GM23338 (cell line): ENCODE measurements around the gene ALDH9A1. TPM values are rescaled to one million over a fixed set of nuclear protein-coding genes. Genes with fewer than 3 reads are reported as not detected.

Experiments used
- ATAC-seq: fragments of 200-7000 bp; cut with Tn5 transposase; 3 replicates; pipeline ENCODE4 v1.9.1; 2020
- DNase-seq: peaks from one replicate; pipeline ENCODE4 v3.0.0-alpha.2; 2015; ENCODE audit warnings: low spot score
- H2AFZ ChIP-seq: fragments of 200-600 bp; sonication (generic); 2 replicates; pipeline ENCODE4 v1.8.0; 2016; ENCODE audit warnings: antibody characterized with exemption, mild to moderate bottlenecking, moderate library complexity
- H3F3A ChIP-seq: fragments of 200-600 bp; sonication (generic); replicated peaks from 2 replicates; pipeline ENCODE4 v1.8.0; 2017; ENCODE audit warnings: antibody characterized with exemption, mixed run types, low read depth
- H3K27ac ChIP-seq: fragments of 200-600 bp; sonication (generic); 2 replicates; pipeline ENCODE4 v1.6.1; 2016; ENCODE audit warnings: low read depth
- H3K27me3 ChIP-seq: fragments of 200-600 bp; sonication (generic); 2 replicates; pipeline ENCODE4 v1.8.0; 2016; ENCODE audit warnings: mild to moderate bottlenecking, mixed run types, moderate library complexity; ENCODE audit not compliant: insufficient read depth
- H3K36me3 ChIP-seq: fragments of 200-600 bp; sonication (generic); 2 replicates; pipeline ENCODE4 v1.8.0; 2016; ENCODE audit warnings: mild to moderate bottlenecking; ENCODE audit not compliant: insufficient read depth
- H3K4me1 ChIP-seq: fragments of 200-600 bp; sonication (generic); 2 replicates; pipeline ENCODE4 v1.8.0; 2016; ENCODE audit warnings: mild to moderate bottlenecking, moderate library complexity; ENCODE audit not compliant: insufficient read depth
- H3K4me2 ChIP-seq: fragments of 200-600 bp; sonication (generic); 2 replicates; pipeline ENCODE4 v1.7.1; 2017; ENCODE audit warnings: mixed run types
- H3K4me3 ChIP-seq: fragments of 200-600 bp; sonication (generic); 2 replicates; pipeline ENCODE4 v1.6.1; 2016; ENCODE audit warnings: mixed run types
- H3K79me2 ChIP-seq: fragments of 200-600 bp; sonication (generic); replicated peaks from 2 replicates; pipeline ENCODE4 v1.8.0; 2017; ENCODE audit warnings: mild to moderate bottlenecking; ENCODE audit not compliant: insufficient read depth
- H3K9me2 ChIP-seq: fragments of 200-600 bp; sonication (generic); 2 replicates; pipeline ENCODE4 v1.8.0; 2017; ENCODE audit not compliant: insufficient read depth
- H4K20me1 ChIP-seq: fragments of 200-600 bp; sonication (generic); replicated peaks from 2 replicates; pipeline ENCODE4 v1.8.0; 2017; ENCODE audit warnings: mild to moderate bottlenecking; ENCODE audit not compliant: insufficient read depth
- H3K27ac Mint-ChIP-seq: 2 replicates; pipeline ENCODE4 v1.8.0; 2020; ENCODE audit warnings: inconsistent platforms, mild to moderate bottlenecking, moderate library complexity, mixed read lengths
- H3K27me3 Mint-ChIP-seq: 3 replicates; pipeline ENCODE4 v1.8.0; 2022; ENCODE audit warnings: low read depth, mild to moderate bottlenecking, moderate library complexity, mixed read lengths, inconsistent platforms; ENCODE audit not compliant: insufficient read depth, poor library complexity
- H3K36me3 Mint-ChIP-seq: 3 replicates; pipeline ENCODE4 v1.8.0; 2021; ENCODE audit warnings: low read depth, mild to moderate bottlenecking, inconsistent platforms, moderate library complexity, mixed read lengths
- H3K4me1 Mint-ChIP-seq: 3 replicates; pipeline ENCODE4 v1.8.0; 2020; ENCODE audit warnings: mild to moderate bottlenecking, inconsistent platforms, mixed read lengths
- H3K4me3 Mint-ChIP-seq: 3 replicates; pipeline ENCODE4 v1.8.0; 2021; ENCODE audit warnings: moderate library complexity, mild to moderate bottlenecking, inconsistent platforms, mixed read lengths
- H3K9me3 Mint-ChIP-seq: 3 replicates; pipeline ENCODE4 v1.8.0; 2020; ENCODE audit warnings: moderate library complexity, mild to moderate bottlenecking, inconsistent platforms, mixed read lengths
- EZH2 ChIP-seq: fragments of 200-600 bp; sonication (generic); IDR thresholded peaks from one replicate; pipeline ENCODE4 v1.8.0; 2017; ENCODE audit warnings: antibody characterized with exemption, mild to moderate bottlenecking, low read depth; ENCODE audit not compliant: unreplicated experiment
- EZH2phosphoT487 ChIP-seq: fragments of 200-600 bp; sonication (generic); IDR thresholded peaks from one replicate; pipeline ENCODE4 v1.8.1; 2018; ENCODE audit warnings: antibody characterized with exemption; ENCODE audit not compliant: unreplicated experiment
- NANOG ChIP-seq: IDR thresholded peaks from 2 replicates; pipeline ENCODE4 v1.6.1; 2016; ENCODE audit warnings: antibody characterized with exemption, borderline replicate concordance
- POLR2AphosphoS5 ChIP-seq: IDR thresholded peaks from 2 replicates; pipeline ENCODE4 v1.6.1; 2016; ENCODE audit warnings: antibody characterized with exemption, low read depth
- STAT1 ChIP-seq: IDR thresholded peaks from one replicate; pipeline ENCODE4 v1.6.1; 2016; ENCODE audit warnings: antibody characterized with exemption; ENCODE audit not compliant: unreplicated experiment
- ZNF331 ChIP-seq: fragments of 250-450 bp; sonication (Bioruptor Pico); IDR thresholded peaks from 2 replicates; pipeline ENCODE4 v1.5.0; 2020; ENCODE audit warnings: low read depth, mild to moderate bottlenecking, moderate library complexity
- polyA plus RNA-seq: library from polyadenylated mRNA; unstranded; fragments of >200 nt; fragmentation: Nextera tagmentation; extraction: Ambion mirVana; gene quantifications from 2 replicates; pipeline ENCODE4 v1.2.1, GENCODE V29; 2016
- total RNA-seq: library from RNA; depleted of rRNA; stranded (reverse); fragments of >200 nt; shearing (Covaris generic); gene quantifications from 2 replicates; pipeline ENCODE4 v1.2.3, GENCODE V29; 2014
- TF ChIP-seq, protein P1 (sequence below), 2 experiments: fragments of 200-600 bp in 1 of 2; sonication (generic) in 1 of 2; conservative IDR thresholded peaks; 2 replicates each; pipeline versions ENCODE4 v1.5.1 to v1.6.1; 2016 to 2017; ENCODE audit warnings: antibody characterized with exemption in 2 of 2, low read depth in 2 of 2, mild to moderate bottlenecking in 2 of 2, moderate library complexity in 1 of 2
- TF ChIP-seq, protein P2 (sequence below): IDR thresholded peaks from 2 replicates; pipeline ENCODE4 v1.6.1; 2016; ENCODE audit warnings: antibody characterized with exemption
- TF ChIP-seq, protein P3 (sequence below): fragments of 250-450 bp; sonication (Bioruptor Pico); IDR thresholded peaks from 2 replicates; pipeline ENCODE4 v1.5.0; 2020; ENCODE audit warnings: mild to moderate bottlenecking, moderate library complexity

The ALDH9A1 gene
- total and polyA plus RNA-seq, 2 experiments from 2014 or later, result 50.6 to 59.2 TPM

DNA sequence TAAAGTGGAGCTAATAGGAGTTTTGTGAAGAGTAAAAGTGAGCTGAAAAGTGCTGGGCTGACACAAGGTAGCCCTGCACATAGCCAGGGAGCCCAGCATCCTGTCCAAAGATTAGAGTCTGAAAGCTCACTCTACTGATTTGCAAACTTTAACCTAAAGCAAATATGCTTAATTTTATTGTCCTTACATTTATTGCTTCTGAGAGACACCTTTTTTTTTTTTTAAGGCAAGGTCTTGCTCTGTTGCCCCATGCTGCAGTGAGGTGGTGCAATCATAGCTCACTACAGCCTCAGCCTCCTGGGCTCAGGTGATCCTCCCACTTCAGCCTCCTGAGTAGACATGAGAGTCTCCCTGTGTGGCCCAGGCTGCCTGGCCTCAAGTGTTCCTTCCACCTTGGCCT, 50.8 kb downstream of the ALDH9A1 start:
- no peak overlapping the region for H3K4me3 ChIP-seq
- H2AFZ ChIP-seq, result no peak overlapping the region
- peaks cover 12% of the 10 kb centered on the region for H4K20me1 ChIP-seq
- H3K27me3 ChIP-seq, result no peaks in the 10 kb centered on the region
- no peak overlapping the region for H3K27ac ChIP-seq
- H3K4me1 Mint-ChIP-seq, result peaks cover 5% of the 10 kb centered on the region; the same call in 2 of the 3 replicates
- H3K4me3 Mint-ChIP-seq, result no peak overlapping the region
- H3K36me3 Mint-ChIP-seq, result peaks cover 7% of the 10 kb centered on the region
- no peak for TF ChIP-seq EZH2
- TF ChIP-seq, protein P1, sequence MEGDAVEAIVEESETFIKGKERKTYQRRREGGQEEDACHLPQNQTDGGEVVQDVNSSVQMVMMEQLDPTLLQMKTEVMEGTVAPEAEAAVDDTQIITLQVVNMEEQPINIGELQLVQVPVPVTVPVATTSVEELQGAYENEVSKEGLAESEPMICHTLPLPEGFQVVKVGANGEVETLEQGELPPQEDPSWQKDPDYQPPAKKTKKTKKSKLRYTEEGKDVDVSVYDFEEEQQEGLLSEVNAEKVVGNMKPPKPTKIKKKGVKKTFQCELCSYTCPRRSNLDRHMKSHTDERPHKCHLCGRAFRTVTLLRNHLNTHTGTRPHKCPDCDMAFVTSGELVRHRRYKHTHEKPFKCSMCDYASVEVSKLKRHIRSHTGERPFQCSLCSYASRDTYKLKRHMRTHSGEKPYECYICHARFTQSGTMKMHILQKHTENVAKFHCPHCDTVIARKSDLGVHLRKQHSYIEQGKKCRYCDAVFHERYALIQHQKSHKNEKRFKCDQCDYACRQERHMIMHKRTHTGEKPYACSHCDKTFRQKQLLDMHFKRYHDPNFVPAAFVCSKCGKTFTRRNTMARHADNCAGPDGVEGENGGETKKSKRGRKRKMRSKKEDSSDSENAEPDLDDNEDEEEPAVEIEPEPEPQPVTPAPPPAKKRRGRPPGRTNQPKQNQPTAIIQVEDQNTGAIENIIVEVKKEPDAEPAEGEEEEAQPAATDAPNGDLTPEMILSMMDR (conservative IDR thresholded peaks at IDR 0.05; ENCODE audit: low read depth in 2 of 2), result no peak
- TF ChIP-seq, protein P2, sequence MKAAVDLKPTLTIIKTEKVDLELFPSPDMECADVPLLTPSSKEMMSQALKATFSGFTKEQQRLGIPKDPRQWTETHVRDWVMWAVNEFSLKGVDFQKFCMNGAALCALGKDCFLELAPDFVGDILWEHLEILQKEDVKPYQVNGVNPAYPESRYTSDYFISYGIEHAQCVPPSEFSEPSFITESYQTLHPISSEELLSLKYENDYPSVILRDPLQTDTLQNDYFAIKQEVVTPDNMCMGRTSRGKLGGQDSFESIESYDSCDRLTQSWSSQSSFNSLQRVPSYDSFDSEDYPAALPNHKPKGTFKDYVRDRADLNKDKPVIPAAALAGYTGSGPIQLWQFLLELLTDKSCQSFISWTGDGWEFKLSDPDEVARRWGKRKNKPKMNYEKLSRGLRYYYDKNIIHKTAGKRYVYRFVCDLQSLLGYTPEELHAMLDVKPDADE, result no peak
- TF ChIP-seq POLR2AphosphoS5, result no peak
- TF ChIP-seq STAT1, result no peak
- TF ChIP-seq EZH2phosphoT487, result no peak
- H3K27me3 Mint-ChIP-seq, result no peaks in the 10 kb centered on the region
- no peaks in the 10 kb centered on the region for H3F3A ChIP-seq
- H3K4me2 ChIP-seq, result no peak overlapping the region
- H3K79me2 ChIP-seq, result peaks cover 26% of the 10 kb centered on the region
- H3K27ac Mint-ChIP-seq, result no peak overlapping the region
- no peaks in the 10 kb centered on the region for H3K9me3 Mint-ChIP-seq
- H3K4me1 ChIP-seq, result 0 out of 2 replicates have a peak, but pooled peaks cover 5% of the 10 kb centered on the region
- H3K36me3 ChIP-seq, result peaks cover 6% of the 10 kb centered on the region
- no peak for DNase-seq
- no peaks in the 10 kb centered on the region for H3K9me2 ChIP-seq
- ATAC-seq, result no peak

DNA sequence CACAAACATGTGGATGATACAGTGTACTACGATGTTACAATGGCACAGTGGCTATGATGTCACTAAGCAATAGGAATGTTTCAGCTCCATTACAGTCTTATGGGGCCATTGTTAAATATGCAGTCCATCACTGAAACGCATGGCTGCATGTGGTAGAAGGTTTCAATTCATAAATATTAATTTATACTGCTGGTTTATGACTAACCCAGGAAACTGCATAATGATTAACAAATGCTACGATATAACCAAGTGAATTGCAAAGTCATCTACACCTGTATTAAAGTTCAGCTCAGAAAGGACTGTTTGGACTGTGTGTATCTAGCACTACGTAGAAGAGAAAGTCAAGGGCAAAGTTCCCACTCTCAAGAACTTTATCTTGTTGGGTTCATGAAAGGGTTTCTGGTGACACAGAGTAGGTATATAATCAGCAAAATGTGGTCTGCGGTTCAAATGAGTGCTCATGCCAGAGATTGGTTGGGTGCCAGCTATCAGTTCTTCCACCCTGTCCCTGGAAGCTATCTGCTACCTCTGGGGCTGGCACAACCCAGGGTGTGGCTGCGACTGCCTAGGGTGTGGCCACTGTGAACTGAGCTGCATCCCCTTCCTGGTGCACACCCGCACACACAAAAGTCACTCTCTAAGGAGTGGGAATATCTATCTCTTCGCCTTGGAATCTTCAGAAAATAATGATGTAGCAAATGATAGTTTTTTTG, 52.6 kb downstream of the ALDH9A1 start:
- Mint-ChIP-seq H3K36me3 (peaks cover 1% of the 10 kb centered on the region; the same call in 1 of the 3 replicates), H3K4me1 (peaks cover 5% of the 10 kb centered on the region; the same call in 2 of the 3 replicates), H3K27ac (no peak overlapping the region), H3K4me3 (no peak overlapping the region), H3K27me3 (no peaks in the 10 kb centered on the region), H3K9me3 (no peaks in the 10 kb centered on the region)
- Histone ChIP-seq H3K9me2 (no peaks in the 10 kb centered on the region), H3K27me3 (no peaks in the 10 kb centered on the region), H3K4me1 (peaks cover 8% of the 10 kb centered on the region; the same call in 1 of the 2 replicates), H3K4me3 (no peak overlapping the region), H4K20me1 (peaks cover 18% of the 10 kb centered on the region), H2AFZ (no peak overlapping the region), H3K36me3 (no peaks in the 10 kb centered on the region; the same call in 1 of the 2 replicates), H3F3A (no peaks in the 10 kb centered on the region), H3K79me2 (peaks cover 41% of the 10 kb centered on the region), H3K27ac (no peak overlapping the region), H3K4me2 (no peak overlapping the region)
- no peak for DNase-seq
- ATAC-seq, result no peak
- no peak for TF ChIP-seq ZNF331 (CRISPR knock-in tag)
- TF ChIP-seq NANOG, result no peak
- no peak for TF ChIP-seq EZH2phosphoT487
- TF ChIP-seq, protein P3, sequence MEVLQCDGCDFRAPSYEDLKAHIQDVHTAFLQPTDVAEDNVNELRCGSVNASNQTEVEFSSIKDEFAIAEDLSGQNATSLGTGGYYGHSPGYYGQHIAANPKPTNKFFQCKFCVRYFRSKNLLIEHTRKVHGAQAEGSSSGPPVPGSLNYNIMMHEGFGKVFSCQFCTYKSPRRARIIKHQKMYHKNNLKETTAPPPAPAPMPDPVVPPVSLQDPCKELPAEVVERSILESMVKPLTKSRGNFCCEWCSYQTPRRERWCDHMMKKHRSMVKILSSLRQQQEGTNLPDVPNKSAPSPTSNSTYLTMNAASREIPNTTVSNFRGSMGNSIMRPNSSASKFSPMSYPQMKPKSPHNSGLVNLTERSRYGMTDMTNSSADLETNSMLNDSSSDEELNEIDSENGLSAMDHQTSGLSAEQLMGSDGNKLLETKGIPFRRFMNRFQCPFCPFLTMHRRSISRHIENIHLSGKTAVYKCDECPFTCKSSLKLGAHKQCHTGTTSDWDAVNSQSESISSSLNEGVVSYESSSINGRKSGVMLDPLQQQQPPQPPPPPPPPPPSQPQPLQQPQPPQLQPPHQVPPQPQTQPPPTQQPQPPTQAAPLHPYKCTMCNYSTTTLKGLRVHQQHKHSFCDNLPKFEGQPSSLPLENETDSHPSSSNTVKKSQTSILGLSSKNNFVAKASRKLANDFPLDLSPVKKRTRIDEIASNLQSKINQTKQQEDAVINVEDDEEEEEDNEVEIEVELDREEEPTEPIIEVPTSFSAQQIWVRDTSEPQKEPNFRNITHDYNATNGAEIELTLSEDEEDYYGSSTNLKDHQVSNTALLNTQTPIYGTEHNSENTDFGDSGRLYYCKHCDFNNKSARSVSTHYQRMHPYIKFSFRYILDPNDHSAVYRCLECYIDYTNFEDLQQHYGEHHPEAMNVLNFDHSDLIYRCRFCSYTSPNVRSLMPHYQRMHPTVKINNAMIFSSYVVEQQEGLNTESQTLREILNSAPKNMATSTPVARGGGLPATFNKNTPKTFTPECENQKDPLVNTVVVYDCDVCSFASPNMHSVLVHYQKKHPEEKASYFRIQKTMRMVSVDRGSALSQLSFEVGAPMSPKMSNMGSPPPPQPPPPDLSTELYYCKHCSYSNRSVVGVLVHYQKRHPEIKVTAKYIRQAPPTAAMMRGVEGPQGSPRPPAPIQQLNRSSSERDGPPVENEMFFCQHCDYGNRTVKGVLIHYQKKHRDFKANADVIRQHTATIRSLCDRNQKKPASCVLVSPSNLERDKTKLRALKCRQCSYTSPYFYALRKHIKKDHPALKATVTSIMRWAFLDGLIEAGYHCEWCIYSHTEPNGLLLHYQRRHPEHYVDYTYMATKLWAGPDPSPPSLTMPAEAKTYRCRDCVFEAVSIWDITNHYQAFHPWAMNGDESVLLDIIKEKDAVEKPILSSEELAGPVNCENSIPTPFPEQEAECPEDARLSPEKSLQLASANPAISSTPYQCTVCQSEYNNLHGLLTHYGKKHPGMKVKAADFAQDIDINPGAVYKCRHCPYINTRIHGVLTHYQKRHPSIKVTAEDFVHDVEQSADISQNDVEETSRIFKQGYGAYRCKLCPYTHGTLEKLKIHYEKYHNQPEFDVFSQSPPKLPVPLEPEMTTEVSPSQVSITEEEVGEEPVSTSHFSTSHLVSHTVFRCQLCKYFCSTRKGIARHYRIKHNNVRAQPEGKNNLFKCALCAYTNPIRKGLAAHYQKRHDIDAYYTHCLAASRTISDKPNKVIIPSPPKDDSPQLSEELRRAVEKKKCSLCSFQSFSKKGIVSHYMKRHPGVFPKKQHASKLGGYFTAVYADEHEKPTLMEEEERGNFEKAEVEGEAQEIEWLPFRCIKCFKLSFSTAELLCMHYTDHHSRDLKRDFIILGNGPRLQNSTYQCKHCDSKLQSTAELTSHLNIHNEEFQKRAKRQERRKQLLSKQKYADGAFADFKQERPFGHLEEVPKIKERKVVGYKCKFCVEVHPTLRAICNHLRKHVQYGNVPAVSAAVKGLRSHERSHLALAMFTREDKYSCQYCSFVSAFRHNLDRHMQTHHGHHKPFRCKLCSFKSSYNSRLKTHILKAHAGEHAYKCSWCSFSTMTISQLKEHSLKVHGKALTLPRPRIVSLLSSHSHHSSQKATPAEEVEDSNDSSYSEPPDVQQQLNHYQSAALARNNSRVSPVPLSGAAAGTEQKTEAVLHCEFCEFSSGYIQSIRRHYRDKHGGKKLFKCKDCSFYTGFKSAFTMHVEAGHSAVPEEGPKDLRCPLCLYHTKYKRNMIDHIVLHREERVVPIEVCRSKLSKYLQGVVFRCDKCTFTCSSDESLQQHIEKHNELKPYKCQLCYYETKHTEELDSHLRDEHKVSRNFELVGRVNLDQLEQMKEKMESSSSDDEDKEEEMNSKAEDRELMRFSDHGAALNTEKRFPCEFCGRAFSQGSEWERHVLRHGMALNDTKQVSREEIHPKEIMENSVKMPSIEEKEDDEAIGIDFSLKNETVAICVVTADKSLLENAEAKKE (CRISPR knock-in tag), result no peak
- TF ChIP-seq POLR2AphosphoS5, result no peak
